Stomach (tissue), 9 donors: ENCODE data around the gene TSNAXIP1. TPM values are rescaled to one million over a fixed set of nuclear protein-coding genes. Genes with fewer than 3 reads are reported as not detected.

Source experiments
- DNase-seq, 2 donors: peaks; one replicate each; pipeline versions ENCODE4 v3.0.0 to v3.0.0-alpha.2; 2013 to 2019
- H3K27ac ChIP-seq, 5 donors: fragments of 200-600 bp in 4 of 5; sonication (generic) in 4 of 5; one replicate each; pipeline ENCODE4 v1.5.1; 2013 to 2019; ENCODE audit warnings: mild to moderate bottlenecking in 1 of 5, moderate library complexity in 1 of 5
- H3K27me3 ChIP-seq, 3 donors: fragments of 200-600 bp; sonication (generic); one replicate each; pipeline ENCODE4 v1.5.1; 2017 to 2019; ENCODE audit warnings: mixed run types in 1 of 3
- H3K36me3 ChIP-seq, 4 donors: fragments of 200-600 bp; sonication (generic); 1 replicate in 3 of 4; 2 replicates in 1 of 4; pipeline ENCODE4 v1.5.1; 2016 to 2019
- H3K4me1 ChIP-seq, 4 donors: fragments of 200-600 bp; sonication (generic); one replicate each; pipeline ENCODE4 v1.5.1; 2016 to 2019
- H3K4me3 ChIP-seq, 4 donors: fragments of 200-600 bp; sonication (generic) in 3 of 4; one replicate each; pipeline ENCODE4 v1.5.1; 2016 to 2019; ENCODE audit warnings: mild to moderate bottlenecking in 1 of 4
- H3K9me3 ChIP-seq, 4 donors: fragments of 200-600 bp; sonication (generic); one replicate each; pipeline ENCODE4 v1.5.1; 2016 to 2019
- CTCF ChIP-seq, 7 experiments: fragments of 450-650 bp in 4 of 7; fragments of 200-600 bp in 3 of 7; sonication (generic) in 3 of 7; IDR thresholded peaks; one replicate each; pipeline ENCODE4 v1.5.1; 2016 to 2019; ENCODE audit warnings: antibody characterized with exemption in 7 of 7, control low read depth in 2 of 7, mild to moderate bottlenecking in 1 of 7
- EP300 ChIP-seq: sonication (generic); formaldehyde crosslinking; IDR thresholded peaks from one replicate; pipeline ENCODE4 v1.6.1; 2017; ENCODE audit warnings: antibody characterized with exemption
- POLR2A ChIP-seq, 4 donors: fragments of 450-650 bp; IDR thresholded peaks; one replicate each; pipeline ENCODE4 v1.6.1; 2016; ENCODE audit warnings: antibody characterized with exemption in 4 of 4, control low read depth in 2 of 4, mild to moderate bottlenecking in 1 of 4, moderate library complexity in 1 of 4
- POLR2AphosphoS5 ChIP-seq, 3 donors: sonication (generic); formaldehyde crosslinking; IDR thresholded peaks; one replicate each; pipeline ENCODE4 v1.6.1; 2016; ENCODE audit warnings: antibody characterized with exemption in 3 of 3
- WGBS, 5 donors: extraction: QIAGEN DNeasy Blood & Tissue Kit in 3 of 5; methylation state at CpG; one replicate each; pipeline versions ENCODE4 v1.1.5 to v1.1.7; 2013 to 2018; 5-methylcytosine and 5-hydroxymethylcytosine counted together
- intact Hi-C: fragments of 100-400 bp; cut with DNase I; formaldehyde crosslinking; loops from one replicate; pipeline ENCODE4 v1.15.1; 2023; ENCODE audit warnings: low total_unique reads
- polyA plus RNA-seq, 3 donors: library from polyadenylated mRNA; stranded (reverse); fragments of 200-250 nt; gene quantifications; one replicate each; pipeline ENCODE4 v1.2.3, GENCODE V29; 2013
- total RNA-seq, 5 donors: library from RNA; depleted of rRNA; stranded (reverse); fragments of >200 nt; gene quantifications; one replicate each; pipeline versions ENCODE4 v1.1.0 to v1.2.3, GENCODE V29; 2014 to 2016
- donor health status: healthy with polysubstance abuse.
- donor health status: Bipolar disorder and iron deficiency.
- donor health status: healthy.

The TSNAXIP1 gene
- total and polyA plus RNA-seq, 8 donors, result 0.45 to 25.7 (median 1.2) TPM; not detected in 1

DNA sequence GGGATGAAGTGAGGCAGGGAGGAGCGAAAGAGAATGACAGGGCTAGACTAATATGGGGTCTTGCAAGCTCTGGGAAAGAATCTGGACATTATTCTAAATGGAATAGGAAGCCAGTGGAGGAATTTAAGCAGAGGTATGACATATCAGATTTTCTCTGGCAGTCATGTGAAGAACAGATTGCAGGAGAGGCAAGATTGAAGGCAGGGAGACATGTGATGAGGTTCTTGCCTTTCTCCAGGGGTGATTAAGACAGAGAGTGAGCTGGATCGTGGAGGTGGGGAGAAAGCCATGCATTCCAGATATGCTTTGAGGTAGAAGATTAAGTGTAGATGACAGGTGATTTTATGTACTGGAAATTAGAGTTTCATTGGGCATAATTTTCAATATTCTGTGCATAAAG lies 31.1 kb downstream of the TSNAXIP1 start:
- no peak for DNase-seq

GRCh38 chr16:67841198-67841815 lies 34.6 kb downstream of the TSNAXIP1 start:
- peak overlapping the region; percentile 65 to 81 (median 78) for H3K4me3 ChIP-seq
- no peaks in the 10 kb centered on the region for H3K9me3 ChIP-seq
- no peak for DNase-seq
- 35 to 48% (median 43%) methylated on average over 17 of the region's 17 CpGs for WGBS, 5 donors
- TF ChIP-seq CTCF (IDR thresholded peaks at IDR 0.05), result no peak
- no peak for TF ChIP-seq POLR2AphosphoS5 (IDR thresholded peaks at IDR 0.05)
- no peak for TF ChIP-seq EP300
- no peak for TF ChIP-seq POLR2A (IDR thresholded peaks at IDR 0.05)
- peak overlapping the region; percentile 98 to 100 (median 99) for H3K27ac ChIP-seq
- H3K4me1 ChIP-seq, result peaks cover 31 to 46% (median 45%) of the 10 kb centered on the region in 4 donors
- intact Hi-C loops, result no loop called here
- H3K27me3 ChIP-seq, result no peaks in the 10 kb centered on the region
- no peaks in the 10 kb centered on the region for H3K36me3 ChIP-seq

More for the DNA sequence above, 31.1 kb downstream of the TSNAXIP1 start:
- Histone ChIP-seq H3K36me3 (no peaks in the 10 kb centered on the region), H3K4me3 (no peak overlapping the region), H3K27me3 (no peaks in the 10 kb centered on the region), H3K9me3 (no peaks in the 10 kb centered on the region), H3K27ac (no peak overlapping the region), H3K4me1 (peaks cover 9 to 24% (median 22%) of the 10 kb centered on the region in 4 donors)
- intact Hi-C loops, result no loop called here
- 77 to 92% (median 85%) methylated on average over 2 of the region's 2 CpGs for whole genome bisulfite sequencing, 5 donors
- TF ChIP-seq POLR2A (IDR thresholded peaks at IDR 0.05) (no peak), POLR2AphosphoS5 (IDR thresholded peaks at IDR 0.05) (no peak), EP300 (no peak), CTCF (IDR thresholded peaks at IDR 0.05) (no peak)

GRCh38 chr16:67841816-67842508 lies 35.3 kb downstream of the TSNAXIP1 start, which contains the start of gene THAP11:
Gene THAP11 (plus strand): TSS chr16:67842320. CDS start chr16:67842555, 235 bp downstream.
- intact Hi-C loops, result no loop called here

More at GRCh38 chr16:67841816-67842508, 35.3 kb downstream of the TSNAXIP1 start, which contains the start of gene THAP11:
- DNase-seq, result peak; percentile 96 to 98
- no peak for TF ChIP-seq EP300
- TF ChIP-seq POLR2A (IDR thresholded peaks at IDR 0.05), result no peak
- peak in 5 of 7 experiments; percentile 83 to 95 (median 90) for TF ChIP-seq CTCF (IDR thresholded peaks at IDR 0.05)
- TF ChIP-seq POLR2AphosphoS5 (IDR thresholded peaks at IDR 0.05), result peak; percentile 19 to 78 (median 68)
- WGBS, 5 donors, result 0% methylated on average over 10 to 83 of the region's 83 CpGs
- peaks cover 31 to 47% (median 45%) of the 10 kb centered on the region in 4 donors for H3K4me1 ChIP-seq
- no peaks in the 10 kb centered on the region for H3K27me3 ChIP-seq
- H3K27ac ChIP-seq, result peak within 1 kb of the TSS; percentile 98 to 100 (median 99)
- peak within 1 kb of the TSS; percentile 65 to 81 (median 78) for H3K4me3 ChIP-seq
- H3K36me3 ChIP-seq, result no peaks in the 10 kb centered on the region
- H3K9me3 ChIP-seq, result no peaks in the 10 kb centered on the region
